Endothelial cell of umbilical vein (primary cell): Measurements from ENCODE around the gene SLIT2.

ENCODE experiments used
- JUN ChIP-seq: IDR thresholded peaks from 2 replicates; pipeline ENCODE4 v1.6.1; 2011; ENCODE audit warnings: borderline replicate concordance, low read depth; ENCODE audit not compliant: insufficient read length, insufficient read depth
- POLR2A ChIP-seq: IDR thresholded peaks from 2 replicates; pipeline ENCODE4 v1.6.1; 2012; ENCODE audit warnings: low read depth, mild to moderate bottlenecking, control low read depth, low read length
- POLR2AphosphoS5 ChIP-seq: IDR thresholded peaks from 2 replicates; pipeline ENCODE4 v1.6.1; 2012; ENCODE audit warnings: low read depth, mild to moderate bottlenecking, control low read depth, low read length, moderate library complexity; ENCODE audit not compliant: insufficient read depth
- TF ChIP-seq, protein P1 (sequence below), 2 donors: IDR thresholded peaks; 1 replicate in 1 of 2; 2 replicates in 1 of 2; pipeline ENCODE4 v1.5.1; 2011; ENCODE audit warnings: low read length in 2 of 2, mild to moderate bottlenecking in 2 of 2, moderate library complexity in 2 of 2, control low read depth in 1 of 2, inconsistent platforms in 1 of 2, low read depth in 1 of 2; ENCODE audit not compliant: insufficient read depth in 1 of 2; ENCODE audit errors: extremely low read depth in 1 of 2
- TF ChIP-seq, protein P2 (sequence below): IDR thresholded peaks from 2 replicates; pipeline ENCODE4 v1.6.1; 2011; ENCODE audit not compliant: insufficient read depth, insufficient read length

DNA sequence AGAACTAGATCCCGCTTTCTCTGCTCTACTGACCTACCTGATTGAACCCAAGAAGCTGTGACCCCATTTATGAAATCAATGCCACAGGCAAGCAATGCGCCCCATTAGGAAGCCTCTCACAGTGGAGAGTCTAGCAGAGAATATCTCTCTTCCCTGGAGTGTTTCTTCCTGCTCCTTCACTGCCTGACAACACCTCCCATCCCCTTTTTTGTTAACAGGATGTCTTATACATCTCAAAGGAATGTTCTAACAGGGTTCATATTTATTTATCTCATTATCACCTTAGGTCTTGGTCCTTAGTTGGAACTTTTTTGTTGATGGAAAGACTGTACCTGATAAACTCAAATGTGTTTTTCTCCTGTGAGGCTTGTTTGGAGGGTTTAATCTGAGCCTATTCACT lies 35.5 kb downstream of the SLIT2 start:
- TF ChIP-seq, protein P1, sequence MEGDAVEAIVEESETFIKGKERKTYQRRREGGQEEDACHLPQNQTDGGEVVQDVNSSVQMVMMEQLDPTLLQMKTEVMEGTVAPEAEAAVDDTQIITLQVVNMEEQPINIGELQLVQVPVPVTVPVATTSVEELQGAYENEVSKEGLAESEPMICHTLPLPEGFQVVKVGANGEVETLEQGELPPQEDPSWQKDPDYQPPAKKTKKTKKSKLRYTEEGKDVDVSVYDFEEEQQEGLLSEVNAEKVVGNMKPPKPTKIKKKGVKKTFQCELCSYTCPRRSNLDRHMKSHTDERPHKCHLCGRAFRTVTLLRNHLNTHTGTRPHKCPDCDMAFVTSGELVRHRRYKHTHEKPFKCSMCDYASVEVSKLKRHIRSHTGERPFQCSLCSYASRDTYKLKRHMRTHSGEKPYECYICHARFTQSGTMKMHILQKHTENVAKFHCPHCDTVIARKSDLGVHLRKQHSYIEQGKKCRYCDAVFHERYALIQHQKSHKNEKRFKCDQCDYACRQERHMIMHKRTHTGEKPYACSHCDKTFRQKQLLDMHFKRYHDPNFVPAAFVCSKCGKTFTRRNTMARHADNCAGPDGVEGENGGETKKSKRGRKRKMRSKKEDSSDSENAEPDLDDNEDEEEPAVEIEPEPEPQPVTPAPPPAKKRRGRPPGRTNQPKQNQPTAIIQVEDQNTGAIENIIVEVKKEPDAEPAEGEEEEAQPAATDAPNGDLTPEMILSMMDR (IDR thresholded peaks at IDR 0.05; ENCODE audit: extremely low read depth in 1 of 2, insufficient read depth in 1 of 2, low read depth in 1 of 2, low read length in 2 of 2): no peak
- TF ChIP-seq JUN (no peak), POLR2A (no peak), POLR2AphosphoS5 (no peak)
- TF ChIP-seq, protein P2, sequence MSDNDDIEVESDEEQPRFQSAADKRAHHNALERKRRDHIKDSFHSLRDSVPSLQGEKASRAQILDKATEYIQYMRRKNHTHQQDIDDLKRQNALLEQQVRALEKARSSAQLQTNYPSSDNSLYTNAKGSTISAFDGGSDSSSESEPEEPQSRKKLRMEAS: no peak
